MG63 (cell line): ENCODE results near the gene TDP2. TPM values are rescaled to one million over a fixed set of nuclear protein-coding genes. Genes with fewer than 3 reads are reported as not detected.
"Not testable (repeated sequence)": the region's sequence is repeated elsewhere in the genome, so short reads cannot be mapped to it uniquely, and the experiment has no call there.

Source experiments
- DNase-seq: peaks from one replicate; pipeline ENCODE4 v3.0.0-alpha.2; 2020
- H3K27me3 ChIP-seq: fragments of 250-450 bp; sonication (Bioruptor Pico); 2 replicates; pipeline ENCODE4 v1.5.1; 2020; ENCODE audit warnings: mild to moderate bottlenecking, moderate library complexity
- H3K36me3 ChIP-seq: fragments of 250-450 bp; sonication (Bioruptor Pico); 2 replicates; pipeline ENCODE4 v1.5.1; 2020; ENCODE audit warnings: mild to moderate bottlenecking, moderate library complexity
- H3K4me3 ChIP-seq: fragments of 250-450 bp; sonication (Bioruptor Pico); 2 replicates; pipeline ENCODE4 v1.5.1; 2020; ENCODE audit warnings: mild to moderate bottlenecking, moderate library complexity
- H3K9me3 ChIP-seq: fragments of 250-450 bp; sonication (Bioruptor Pico); 2 replicates; pipeline ENCODE4 v1.5.1; 2020; ENCODE audit warnings: mild to moderate bottlenecking, moderate library complexity
- total RNA-seq: library from RNA; depleted of rRNA; stranded (reverse); fragments of >200 nt; shearing (Covaris generic); gene quantifications from 2 replicates; pipeline ENCODE4 v1.2.3, GENCODE V29; 2014; ENCODE audit warnings: low replicate concordance; rRNA removed

The TDP2 gene
- 18.5 and 30.8 TPM in 2 replicates for total RNA-seq

GRCh38 chr6:24666641-24667377 lies at the start of gene TDP2, which contains the start of gene ACOT13:
Gene TDP2 (minus strand): TSS chr6:24666899. CDS start chr6:24666862, 37 bp downstream.
Gene ACOT13 (plus strand): TSS chr6:24667077. CDS start chr6:24667264, 187 bp downstream.
- Histone ChIP-seq H3K9me3 (no peaks in the 10 kb centered on the region), H3K36me3 (no peaks in the 10 kb centered on the region), H3K27me3 (no peaks in the 10 kb centered on the region), H3K4me3 (peak within 1 kb of the TSS; percentile 76)
- peak; percentile 89 for DNase-seq

GRCh38 chr6:24710519-24711303 lies 44.0 kb upstream of the TDP2 start:
- Histone ChIP-seq H3K27me3 (no peaks in the 10 kb centered on the region), H3K36me3 (peaks cover 77% of the 10 kb centered on the region), H3K9me3 (no peaks in the 10 kb centered on the region), H3K4me3 (no peak overlapping the region)
- no peak for DNase-seq

- H3K27me3 ChIP-seq, result no peaks in the 10 kb centered on the region
- peaks cover 71% of the 10 kb centered on the region for H3K36me3 ChIP-seq
- H3K9me3 ChIP-seq, result no peaks in the 10 kb centered on the region
- H3K4me3 ChIP-seq, result no peak overlapping the region
- no peak for DNase-seq
Measured at GRCh38 chr6:24709014-24709711, 42.5 kb upstream of the TDP2 start.

- Histone ChIP-seq H3K36me3 (peaks cover 71% of the 10 kb centered on the region), H3K4me3 (no peak overlapping the region), H3K9me3 (no peaks in the 10 kb centered on the region), H3K27me3 (no peaks in the 10 kb centered on the region)
- no peak for DNase-seq
Measured at GRCh38 chr6:24708612-24709011, 41.9 kb upstream of the TDP2 start.

GRCh38 chr6:24704468-24704867 lies 37.8 kb upstream of the TDP2 start:
- no peak for DNase-seq
- no peaks in the 10 kb centered on the region for H3K27me3 ChIP-seq
- H3K9me3 ChIP-seq, result no peaks in the 10 kb centered on the region
- H3K36me3 ChIP-seq, result peaks cover 52% of the 10 kb centered on the region
- H3K4me3 ChIP-seq, result no peak overlapping the region

GRCh38 chr6:24702720-24703282 lies 36.1 kb upstream of the TDP2 start:
- DNase-seq, result no peak
- Histone ChIP-seq H3K27me3 (no peaks in the 10 kb centered on the region), H3K9me3 (no peaks in the 10 kb centered on the region), H3K4me3 (no peak overlapping the region), H3K36me3 (peaks cover 40% of the 10 kb centered on the region)

GRCh38 chr6:24699521-24700359 lies 33.0 kb upstream of the TDP2 start:
- no peak overlapping the region for H3K4me3 ChIP-seq
- no peaks in the 10 kb centered on the region for H3K27me3 ChIP-seq
- H3K9me3 ChIP-seq, result no peaks in the 10 kb centered on the region
- DNase-seq, result no peak
- peaks cover 23% of the 10 kb centered on the region for H3K36me3 ChIP-seq

GRCh38 chr6:24696097-24696496 lies 29.4 kb upstream of the TDP2 start:
- Histone ChIP-seq H3K27me3 (no peaks in the 10 kb centered on the region), H3K4me3 (no peak overlapping the region), H3K36me3 (no peaks in the 10 kb centered on the region), H3K9me3 (no peaks in the 10 kb centered on the region)
- DNase-seq, result no peak

GRCh38 chr6:24695635-24696034 lies 28.9 kb upstream of the TDP2 start:
- not testable (repeated sequence) for H3K36me3 ChIP-seq, DNase-seq

GRCh38 chr6:24694198-24694597 lies 27.5 kb upstream of the TDP2 start:
- H3K9me3 ChIP-seq, result no peaks in the 10 kb centered on the region
- DNase-seq, result no peak
- no peak overlapping the region for H3K4me3 ChIP-seq
- no peaks in the 10 kb centered on the region for H3K36me3 ChIP-seq
- H3K27me3 ChIP-seq, result no peaks in the 10 kb centered on the region

More at GRCh38 chr6:24695635-24696034, 28.9 kb upstream of the TDP2 start:
- H3K27me3 ChIP-seq, H3K9me3 ChIP-seq, H3K4me3 ChIP-seq: not testable (repeated sequence)

- Histone ChIP-seq H3K9me3 (no peaks in the 10 kb centered on the region), H3K27me3 (no peaks in the 10 kb centered on the region), H3K4me3 (no peak overlapping the region), H3K36me3 (no peaks in the 10 kb centered on the region)
- no peak for DNase-seq
Measured at GRCh38 chr6:24692848-24693592, 26.3 kb upstream of the TDP2 start.

- Histone ChIP-seq H3K36me3 (no peaks in the 10 kb centered on the region), H3K9me3 (no peaks in the 10 kb centered on the region), H3K4me3 (no peak overlapping the region), H3K27me3 (no peaks in the 10 kb centered on the region)
- no peak for DNase-seq
Measured at GRCh38 chr6:24692415-24692814, 25.7 kb upstream of the TDP2 start.

GRCh38 chr6:24692003-24692402 lies 25.3 kb upstream of the TDP2 start:
- Histone ChIP-seq H3K36me3 (no peaks in the 10 kb centered on the region), H3K9me3 (no peaks in the 10 kb centered on the region), H3K4me3 (no peak overlapping the region), H3K27me3 (no peaks in the 10 kb centered on the region)
- no peak for DNase-seq

- no peak for DNase-seq
- H3K4me3 ChIP-seq, result no peak overlapping the region
- H3K36me3 ChIP-seq, result no peaks in the 10 kb centered on the region
- no peaks in the 10 kb centered on the region for H3K9me3 ChIP-seq
- H3K27me3 ChIP-seq, result no peaks in the 10 kb centered on the region
Measured at GRCh38 chr6:24691550-24691949, 24.9 kb upstream of the TDP2 start.

GRCh38 chr6:24690593-24690992 lies 23.9 kb upstream of the TDP2 start:
- H3K27me3 ChIP-seq, result no peaks in the 10 kb centered on the region
- no peak for DNase-seq
- H3K36me3 ChIP-seq, result no peaks in the 10 kb centered on the region
- H3K4me3 ChIP-seq, result no peak overlapping the region
- no peaks in the 10 kb centered on the region for H3K9me3 ChIP-seq
